Endothelial cell of hepatic sinusoid (primary cell): ENCODE results near the gene SERPINE2.
"Not testable (repeated sequence)": the region's sequence is repeated elsewhere in the genome, so short reads cannot be mapped to it uniquely, and the experiment has no call there.

ENCODE experiments used
- in situ Hi-C: cut with HindIII; loops from 2 replicates; pipeline ENCODE4 v1.10.0; 2017; ENCODE audit warnings: low sequenced_read_pairs

Gene SERPINE2

GRCh38 chr2:223944166-223944702 is 94.9 kb downstream of the SERPINE2 start:
- in situ Hi-C loops = no loop called here

GRCh38 chr2:223943561-223944008 is 95.5 kb downstream of the SERPINE2 start:
- in situ Hi-C loops = no loop called here

- in situ Hi-C loops = no loop called here
Measured at GRCh38 chr2:223943135-223943534, 96.0 kb downstream of the SERPINE2 start.

GRCh38 chr2:223941579-223942277 is 97.4 kb downstream of the SERPINE2 start:
- in situ Hi-C loops = no loop called here

GRCh38 chr2:223939438-223939837 is 99.6 kb downstream of the SERPINE2 start:
- in situ Hi-C loops = not testable (repeated sequence)

- in situ Hi-C loops = no loop called here
Measured at GRCh38 chr2:223937535-223937934, 101.6 kb downstream of the SERPINE2 start.

GRCh38 chr2:223936862-223937326 is 102.2 kb downstream of the SERPINE2 start:
- in situ Hi-C loops = no loop called here

GRCh38 chr2:223935459-223936125 is 103.5 kb downstream of the SERPINE2 start:
- in situ Hi-C loops = no loop called here

GRCh38 chr2:223934870-223935269 is 104.2 kb downstream of the SERPINE2 start:
- in situ Hi-C loops = no loop called here

GRCh38 chr2:223932816-223933800 is 106.0 kb downstream of the SERPINE2 start:
- in situ Hi-C loops = no loop called here

- in situ Hi-C loops = no loop called here
Measured at GRCh38 chr2:223930103-223930976, 108.7 kb downstream of the SERPINE2 start.

- in situ Hi-C loops = no loop called here
Measured at GRCh38 chr2:223929571-223930102, 109.4 kb downstream of the SERPINE2 start.

- in situ Hi-C loops = no loop called here
Measured at GRCh38 chr2:223928113-223929006, 110.7 kb downstream of the SERPINE2 start.

GRCh38 chr2:223925106-223925505 is 114.0 kb downstream of the SERPINE2 start:
- in situ Hi-C loops = no loop called here
